IPS-NIHi7 (cell line): ENCODE data around the gene FANCG.
A peak's percentile ranks its signal among the peaks of the same experiment; 100 is the strongest.

Experiments
- DNase-seq: peaks from one replicate; pipeline ENCODE4 v3.0.0; 2012; ENCODE audit warnings: mixed read lengths; ENCODE audit errors: extremely low spot score

The FANCG gene

DNA sequence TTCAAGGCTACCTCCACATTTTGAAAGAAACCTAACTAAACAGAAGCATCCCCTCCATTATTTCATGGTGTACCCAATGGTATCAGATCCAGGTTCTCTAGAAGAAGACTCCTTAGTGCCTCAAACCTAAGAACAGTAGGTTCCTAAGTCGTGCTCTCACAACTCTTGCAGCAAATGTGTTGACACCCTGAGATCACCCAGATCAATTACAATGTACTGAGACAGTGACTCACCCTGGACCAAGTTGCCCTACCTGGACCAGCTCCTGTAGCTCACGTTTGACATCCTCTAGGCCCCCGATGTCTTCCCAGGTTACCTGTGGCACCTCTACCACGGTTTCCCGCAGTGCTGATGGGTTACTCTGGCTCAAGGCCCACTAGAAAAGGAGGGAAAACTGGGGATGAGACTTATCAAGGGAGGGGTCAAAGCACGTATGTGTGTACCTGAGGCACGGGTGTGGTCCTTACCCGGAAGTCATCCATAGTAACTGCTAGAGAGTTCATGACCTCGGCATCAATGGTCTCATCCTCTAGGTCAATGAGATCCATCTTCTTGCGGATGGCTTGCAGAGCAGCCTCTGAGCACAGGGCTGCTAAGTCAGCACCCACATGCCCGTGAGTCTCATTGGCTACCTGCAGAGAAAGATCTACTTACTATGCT is 19.1 kb downstream of the FANCG start:
- no peak for DNase-seq

DNA sequence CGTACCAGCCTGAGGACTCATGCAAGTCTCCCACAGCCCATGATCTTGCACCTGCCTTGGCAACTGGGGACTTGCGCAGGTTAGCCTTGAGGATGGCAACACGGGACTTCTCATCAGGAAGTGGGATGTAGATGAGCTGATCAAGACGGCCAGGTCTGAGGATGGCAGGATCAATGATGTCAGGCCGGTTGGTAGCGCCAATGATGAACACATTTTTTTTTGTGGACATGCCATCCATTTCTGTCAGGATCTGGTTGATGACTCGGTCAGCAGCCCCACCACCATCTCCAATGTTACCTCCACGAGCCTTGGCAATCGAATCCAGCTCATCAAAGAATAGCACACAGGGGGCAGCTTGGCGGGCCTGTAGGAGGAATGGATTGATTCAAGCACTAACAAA is 20.3 kb downstream of the FANCG start:
- no peak for DNase-seq

DNA sequence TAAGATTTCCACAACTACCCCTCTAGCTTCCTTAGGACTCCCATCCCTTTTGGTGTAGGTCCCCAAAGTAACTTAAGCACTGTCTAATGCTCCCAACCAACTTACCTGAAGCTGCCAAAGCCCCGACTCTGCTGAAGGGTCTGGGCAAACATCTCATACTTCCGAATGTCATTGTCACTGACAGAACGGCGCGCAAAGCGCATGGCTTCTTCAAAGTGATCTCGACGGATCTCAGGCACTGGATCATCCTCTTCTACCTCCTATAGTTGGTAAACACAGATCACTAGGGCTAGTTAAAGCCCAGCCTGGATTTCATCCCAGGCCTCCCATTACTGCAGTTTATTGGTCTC is 22.5 kb downstream of the FANCG start:
- no peak for DNase-seq

DNA sequence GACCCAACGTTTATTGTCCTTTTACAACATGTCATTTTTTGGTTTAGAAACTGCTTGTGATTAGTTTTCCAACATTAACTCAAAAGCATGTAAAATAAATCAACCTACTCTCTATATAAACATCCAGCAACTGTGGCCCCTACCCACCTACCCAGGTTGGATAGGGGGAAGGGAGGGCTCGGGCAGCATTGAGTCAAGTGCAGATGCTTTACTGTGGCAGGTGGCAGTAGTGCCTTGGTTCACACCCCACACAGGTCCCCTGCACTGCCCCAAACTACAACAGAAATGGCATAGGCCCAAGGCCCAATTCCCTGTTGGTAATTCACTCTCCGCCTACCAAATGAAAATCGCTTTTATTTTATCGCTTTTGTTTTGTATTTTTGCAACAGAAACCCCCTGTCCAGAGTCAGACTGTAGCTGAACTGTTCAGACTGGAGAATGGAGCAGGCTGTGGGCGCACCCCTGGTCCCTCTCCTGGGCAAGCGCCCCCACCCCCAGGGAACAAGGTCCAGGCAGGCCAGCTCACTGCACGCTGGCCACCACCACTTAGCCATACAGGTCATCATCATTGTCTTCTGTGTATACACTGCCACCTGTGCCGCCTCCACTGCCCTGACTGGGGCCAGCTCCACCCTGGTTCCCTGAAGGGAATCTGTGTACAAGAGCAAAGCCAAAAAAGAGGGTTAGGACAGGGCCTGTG is 23.0 kb downstream of the FANCG start:
- DNase-seq: no peak

DNA sequence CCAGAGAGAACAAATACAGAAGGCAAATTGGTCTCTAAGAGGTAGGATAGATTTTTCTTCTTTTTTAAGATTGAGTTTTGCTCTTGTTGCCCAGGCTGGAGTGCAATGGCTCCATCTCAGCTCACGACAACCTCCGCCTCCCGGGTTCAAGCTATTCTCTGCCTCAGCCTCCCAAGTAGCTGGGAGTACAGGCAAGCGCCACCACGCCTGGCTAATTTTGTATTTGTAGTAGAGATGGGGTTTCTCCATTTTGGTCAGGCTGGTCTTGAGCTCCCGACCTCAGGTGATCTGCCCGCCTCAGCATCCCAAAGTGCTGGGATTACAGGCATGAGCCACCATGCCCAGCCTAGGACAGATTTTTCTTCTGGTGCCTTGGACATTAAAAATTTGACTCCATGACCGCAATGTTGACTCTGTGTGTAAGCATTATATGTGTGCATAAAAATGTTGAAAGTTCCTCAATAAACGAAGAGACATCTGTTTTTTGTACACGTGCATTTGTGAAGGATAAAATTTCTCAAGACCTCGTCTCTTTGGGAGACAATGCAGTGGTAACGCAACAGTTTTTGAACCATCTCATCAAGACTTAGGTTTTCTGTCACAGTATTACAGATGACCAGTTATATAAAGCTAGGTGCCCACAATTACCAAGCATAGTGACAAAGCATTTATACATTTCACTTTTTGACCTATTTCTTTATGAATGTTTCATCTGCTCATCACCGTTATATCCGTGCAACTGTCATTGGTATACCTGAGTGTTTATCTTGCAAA is 24.7 kb downstream of the FANCG start:
- no peak for DNase-seq

DNA sequence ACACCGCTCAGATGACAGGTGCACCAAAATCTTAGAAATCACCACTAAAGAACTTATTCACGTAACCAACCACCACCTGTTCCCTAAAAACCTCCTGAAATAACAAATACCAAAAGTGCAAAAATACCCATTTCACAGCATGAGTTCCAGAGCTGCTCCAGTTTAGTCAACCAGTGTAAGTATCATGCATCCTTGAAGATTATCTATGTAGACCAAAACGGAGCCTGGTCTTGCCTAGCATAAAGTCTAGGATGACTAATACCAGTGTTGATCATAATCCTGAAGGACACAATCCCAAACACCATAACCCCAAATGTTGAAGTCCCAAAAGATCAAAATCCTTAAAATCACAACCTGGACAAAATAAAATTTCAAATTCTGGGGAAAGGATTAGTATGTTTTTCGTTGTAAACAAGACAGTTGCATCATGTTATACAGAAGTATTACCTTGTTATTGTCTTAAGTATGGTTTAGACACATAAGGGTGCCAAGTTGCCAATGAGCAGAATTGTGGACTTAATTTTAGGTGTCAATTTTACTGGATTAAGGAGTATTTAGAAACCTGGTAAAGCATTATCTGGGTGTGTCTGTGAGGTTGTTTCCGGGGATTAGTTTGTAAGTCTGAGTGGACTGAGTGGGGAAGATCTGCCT is 25.4 kb downstream of the FANCG start:
- no peak for DNase-seq

DNA sequence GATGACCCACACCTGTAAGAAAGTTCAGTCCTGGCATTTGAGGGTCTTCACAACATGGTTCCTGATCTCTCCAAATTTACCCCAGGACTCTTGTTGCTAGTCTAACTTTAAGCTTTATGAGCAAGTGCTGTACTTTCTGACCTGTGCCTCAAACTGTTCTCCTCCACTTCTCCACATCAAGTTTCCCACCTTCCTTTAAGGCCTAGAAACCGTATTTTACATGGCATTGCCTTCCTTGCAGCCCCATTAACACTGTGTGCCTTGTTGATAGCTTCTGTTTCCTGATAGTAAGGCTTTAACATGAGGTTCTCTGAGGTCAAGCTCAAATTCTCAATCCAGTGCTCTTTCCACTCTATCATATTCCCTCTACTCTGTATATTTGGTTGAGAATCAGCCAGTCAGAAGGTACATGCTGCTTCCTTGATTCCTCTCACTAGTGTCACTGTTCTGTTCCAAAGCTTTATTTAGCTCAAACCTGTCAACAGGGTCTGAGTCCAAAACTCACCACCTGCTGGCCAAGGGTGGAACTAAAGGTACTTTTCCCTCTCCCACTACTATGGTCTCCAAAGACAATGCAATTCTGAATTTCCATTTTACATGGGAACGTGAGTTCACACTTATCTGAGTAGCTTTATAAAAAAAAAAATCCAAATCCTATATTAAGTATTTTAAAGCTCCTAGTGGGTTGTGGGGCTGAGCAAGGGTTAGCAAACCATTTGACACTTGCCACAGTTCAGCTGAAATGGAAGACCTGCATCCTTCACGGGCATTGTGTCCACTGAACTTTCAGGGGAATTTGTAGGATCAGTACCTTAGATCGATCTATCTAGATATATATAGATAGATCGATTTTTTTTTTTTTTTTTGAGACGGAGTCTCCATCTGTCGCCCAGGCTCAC is 28.4 kb downstream of the FANCG start:
- DNase-seq: peak; percentile 68

DNA sequence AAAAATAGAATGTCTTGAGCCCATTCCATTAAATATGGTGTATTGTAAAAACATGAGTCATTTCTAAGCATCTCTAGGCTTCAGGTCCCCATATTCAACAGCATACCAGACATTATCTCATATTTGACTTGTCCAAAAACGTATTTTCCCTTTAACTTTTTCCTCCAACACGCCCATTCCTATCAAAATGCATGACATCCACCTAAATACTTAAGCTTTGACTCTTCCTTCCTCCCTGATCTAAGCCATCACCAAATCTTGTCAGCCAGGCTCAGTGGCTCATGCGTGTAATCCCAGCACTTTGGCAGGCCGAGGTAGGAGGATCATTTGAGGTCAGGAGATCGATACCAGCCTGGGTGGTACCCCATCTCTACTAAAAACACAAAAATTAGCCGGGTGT is 31.2 kb downstream of the FANCG start:
- no peak for DNase-seq

DNA sequence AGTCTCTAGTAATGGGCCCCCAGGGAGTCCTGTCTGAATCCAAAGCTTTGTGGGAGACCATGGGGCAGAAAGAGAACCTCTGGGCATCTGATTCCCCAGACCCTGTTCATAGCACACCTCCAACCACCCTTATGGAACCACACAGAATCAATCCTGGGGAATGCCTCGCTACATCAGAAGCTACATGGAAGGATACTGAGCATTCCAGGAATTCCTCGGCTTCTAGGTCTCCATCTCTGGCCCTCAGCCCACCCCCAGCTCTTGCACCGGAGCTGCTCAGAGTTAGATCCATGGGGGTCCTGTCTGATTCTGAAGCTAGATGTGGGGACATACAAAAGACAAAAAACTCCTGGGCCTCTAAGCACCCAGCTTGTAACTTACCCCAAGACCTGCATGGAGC is 35.7 kb downstream of the FANCG start:
- peak; percentile 43 for DNase-seq

DNA sequence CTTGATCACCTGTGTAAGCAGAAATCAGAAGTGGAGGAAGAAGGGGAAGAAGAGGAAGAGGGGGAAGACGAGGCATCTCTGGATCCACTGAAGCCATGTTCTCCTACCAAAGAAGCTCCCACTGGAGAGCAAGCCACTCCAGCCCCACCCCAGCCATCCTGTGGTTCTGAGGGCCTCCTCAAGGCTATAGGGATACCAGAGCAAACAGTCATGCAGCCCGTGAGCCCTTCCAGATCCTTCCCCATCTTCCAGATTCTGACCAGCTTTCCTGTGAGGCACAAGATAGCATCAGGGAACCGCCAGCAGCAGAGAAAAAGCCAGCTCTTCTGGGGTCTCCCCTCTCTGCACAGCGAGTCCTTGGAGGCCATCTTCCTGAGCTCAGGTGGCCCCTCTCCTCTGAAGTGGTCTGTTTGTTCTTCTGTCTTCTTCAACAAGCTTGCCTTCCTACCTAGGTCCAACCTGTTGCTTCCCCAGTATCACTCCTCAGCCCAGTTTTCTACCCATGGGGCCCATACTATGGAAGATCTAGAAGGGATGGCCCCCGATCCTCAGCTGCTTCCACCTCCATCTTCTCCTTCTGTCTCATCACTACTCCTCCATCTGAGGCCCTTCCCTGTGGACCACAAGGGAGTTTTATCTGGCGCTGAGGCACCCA is 36.7 kb downstream of the FANCG start:
- DNase-seq: no peak

DNA sequence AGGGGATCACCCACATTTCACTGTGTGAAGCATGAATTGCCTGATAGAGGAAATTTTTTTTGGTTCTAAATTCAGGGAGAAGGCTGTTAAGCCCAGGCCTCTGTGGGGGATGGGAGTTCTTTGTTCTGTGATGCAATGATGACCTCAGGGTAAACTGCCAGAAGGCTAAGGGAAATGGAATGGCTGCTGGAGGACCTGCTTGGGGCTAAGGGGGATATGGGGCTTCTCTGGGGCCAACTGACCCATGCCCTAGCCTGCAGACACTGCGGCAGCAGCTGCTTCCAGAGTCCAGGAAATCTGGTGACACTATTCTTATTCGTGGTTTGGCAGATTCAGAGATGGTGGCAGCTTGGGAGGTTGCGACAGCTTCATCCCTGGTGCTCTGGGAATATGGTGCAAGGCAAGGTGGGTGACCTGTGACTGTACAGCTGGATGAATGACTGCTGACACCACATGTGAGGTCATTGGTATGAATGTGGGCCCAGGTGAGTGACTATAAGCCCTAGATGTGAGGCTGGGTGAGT is 37.6 kb downstream of the FANCG start:
- DNase-seq: no peak

DNA sequence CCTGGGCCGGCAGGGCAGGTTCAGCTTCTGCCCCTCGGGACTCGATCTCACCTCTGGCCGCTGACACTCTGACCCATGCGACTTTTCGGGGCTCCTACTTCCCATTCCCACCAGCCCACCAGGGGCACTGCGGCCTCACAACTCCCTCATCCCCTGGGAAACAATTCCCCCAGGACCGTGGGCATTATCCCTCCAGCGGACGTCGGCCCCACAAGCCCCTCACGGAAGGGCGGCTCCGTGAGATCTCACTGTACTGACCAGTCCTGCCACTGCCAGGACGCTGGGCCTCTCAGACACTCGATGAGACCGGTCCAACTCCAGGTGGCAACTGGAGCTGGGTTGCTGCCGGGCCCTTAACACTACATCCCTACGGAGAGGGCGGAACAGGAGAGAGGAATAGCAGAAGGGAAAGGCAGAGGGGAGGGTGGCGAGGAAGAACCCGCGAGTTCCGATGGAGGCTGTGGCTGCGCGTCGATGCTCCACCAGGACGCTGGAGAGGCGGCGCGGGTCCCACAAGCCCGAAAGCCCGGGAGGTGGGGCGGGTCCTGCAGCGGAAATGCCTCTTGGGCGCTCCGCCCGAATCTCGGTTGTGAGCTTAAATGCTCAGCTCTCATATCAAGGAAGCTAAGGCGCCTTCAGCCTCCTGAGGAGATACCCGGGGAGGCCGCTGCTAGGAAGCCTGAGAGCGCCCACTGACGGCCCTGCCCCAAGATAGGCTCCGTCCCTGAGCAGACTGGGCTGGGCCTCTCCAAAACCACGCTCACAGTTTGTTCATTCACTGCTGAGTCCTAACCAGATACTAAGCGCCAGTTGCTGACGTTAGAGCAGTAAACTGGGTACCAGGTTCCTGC is 43.7 kb downstream of the FANCG start:
- no peak for DNase-seq

DNA sequence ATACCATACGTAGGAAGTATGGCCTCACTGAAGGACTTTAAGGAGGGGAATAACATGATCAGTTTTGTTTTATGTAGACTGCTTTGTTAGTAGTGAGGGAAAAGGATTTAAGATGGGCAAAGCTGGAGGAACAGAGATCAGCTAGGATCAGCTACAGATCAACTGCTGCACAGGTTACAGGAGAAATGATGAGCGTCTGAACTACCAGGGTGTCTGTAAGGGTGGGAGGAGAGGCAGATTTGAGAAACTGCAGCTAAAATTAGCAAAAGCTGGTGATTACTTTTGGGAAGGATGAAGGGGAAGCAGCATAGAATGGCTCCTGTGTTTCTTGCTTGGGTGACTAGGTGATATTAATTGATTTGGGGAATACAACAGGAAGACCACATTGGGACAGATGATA is 46.6 kb downstream of the FANCG start:
- DNase-seq: no peak

DNA sequence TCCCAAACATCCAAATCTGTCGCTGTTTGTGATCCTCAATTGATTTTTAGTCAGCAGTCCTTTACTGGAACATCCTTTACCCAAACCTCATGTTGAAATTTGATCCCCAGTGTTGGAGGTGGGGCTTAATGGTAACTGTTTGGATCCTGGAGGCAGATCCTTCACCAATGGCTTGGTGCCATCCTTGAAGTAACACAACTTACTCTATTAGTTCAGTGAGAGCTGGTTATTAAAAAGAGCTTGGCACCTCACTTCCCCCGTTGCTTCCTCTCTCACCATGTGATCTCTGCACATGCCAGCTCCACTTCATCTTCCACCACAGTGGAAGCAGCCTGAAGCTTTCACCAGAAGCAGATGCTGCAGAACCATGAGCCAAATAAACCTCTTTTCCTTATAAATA is 49.9 kb downstream of the FANCG start:
- no peak for DNase-seq

DNA sequence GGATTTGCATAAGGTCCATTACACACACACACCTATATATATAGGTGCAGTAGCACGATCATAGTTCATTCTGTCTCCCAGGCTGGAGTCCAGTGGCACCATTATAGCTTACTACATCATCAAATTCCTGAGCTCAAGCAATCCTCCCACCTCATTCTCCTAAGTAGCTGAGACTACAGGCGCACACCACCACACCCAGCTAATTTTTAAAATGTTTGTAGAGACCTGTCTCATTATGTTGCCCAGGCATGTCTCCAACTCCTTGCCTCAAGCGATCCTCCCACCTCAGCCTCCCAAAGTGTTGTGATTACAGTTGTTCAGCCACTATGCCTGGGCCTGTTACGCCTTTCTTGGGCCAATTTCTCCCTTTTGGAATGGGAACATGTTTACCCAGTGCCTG is 50.5 kb downstream of the FANCG start:
- DNase-seq: no peak

DNA sequence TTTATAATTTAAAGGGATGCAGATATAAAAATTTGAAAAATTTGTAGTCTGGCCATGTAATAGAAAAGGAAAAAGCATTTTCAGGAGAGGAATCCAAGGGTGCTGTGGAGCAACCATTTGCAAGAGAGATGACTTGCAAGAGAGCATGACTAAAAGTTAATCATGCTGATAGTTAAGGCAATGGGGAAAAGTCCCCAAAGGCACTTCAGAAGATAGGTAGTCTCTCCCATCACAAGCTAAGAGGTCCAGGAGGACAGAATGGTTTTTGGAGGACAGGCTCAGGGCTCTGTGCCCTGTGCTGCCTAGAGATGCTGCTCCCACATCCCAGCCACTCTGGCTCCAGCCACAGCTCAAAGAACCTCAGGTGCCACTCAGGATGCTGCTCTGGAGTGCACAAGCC is 51.4 kb downstream of the FANCG start:
- no peak for DNase-seq

DNA sequence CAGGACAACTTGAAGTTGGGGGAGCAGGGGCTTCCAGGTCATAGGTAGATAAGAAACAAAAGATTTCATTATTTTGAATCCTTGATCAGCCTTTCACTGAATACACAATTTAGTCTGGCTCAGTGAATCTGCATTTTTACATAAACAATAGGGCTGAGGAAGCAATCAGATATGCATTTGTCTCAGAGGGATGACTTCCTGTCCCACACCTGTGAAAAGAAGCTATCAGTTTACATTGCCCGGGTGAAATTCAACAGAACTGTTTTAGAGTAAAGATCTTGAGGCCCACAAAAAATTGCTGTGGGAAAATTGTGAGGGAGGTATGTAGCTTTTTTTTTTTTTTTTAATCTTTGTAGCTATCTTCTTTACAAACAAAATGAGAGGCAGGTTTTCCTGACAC is 51.9 kb downstream of the FANCG start:
- no peak for DNase-seq

DNA sequence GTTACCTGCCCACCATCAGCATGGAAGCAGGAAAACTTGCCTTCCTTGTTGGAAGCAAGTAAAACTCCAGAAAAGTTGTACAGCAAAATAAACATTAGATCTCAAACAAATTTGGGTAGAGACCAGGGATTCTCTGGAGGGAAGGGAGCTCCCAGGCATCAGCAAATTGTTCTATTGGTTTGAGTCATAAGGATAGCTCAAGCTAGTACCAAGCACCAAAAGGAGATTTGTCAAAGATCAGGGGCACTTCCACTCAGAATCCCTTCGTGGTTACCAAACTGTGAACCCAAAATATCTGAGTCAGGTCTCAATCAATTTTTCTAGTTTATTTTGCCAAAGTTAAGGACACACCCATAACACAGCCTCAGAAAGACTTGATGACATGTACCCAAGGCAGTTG is 52.4 kb downstream of the FANCG start:
- no peak for DNase-seq

DNA sequence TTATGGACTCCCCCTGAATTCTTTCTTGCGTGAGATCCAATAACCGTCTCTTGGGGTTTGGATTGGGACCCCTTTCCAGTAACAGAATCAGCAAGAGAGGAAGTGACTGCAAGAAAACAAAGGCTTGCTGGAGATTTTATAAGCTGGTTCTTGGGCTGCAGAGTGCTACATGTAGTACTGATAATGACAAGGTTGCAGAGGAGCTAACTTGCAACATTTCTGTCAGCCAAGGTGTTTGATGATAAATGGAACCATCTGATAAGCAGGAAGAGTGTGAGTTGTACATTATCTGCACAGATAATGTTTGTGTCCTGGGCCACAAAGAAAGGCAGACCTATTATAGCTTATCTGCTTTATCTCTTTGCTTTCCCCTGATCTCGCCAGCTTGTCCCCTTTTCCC is 53.1 kb downstream of the FANCG start:
- no peak for DNase-seq
